DMS79 (cell line): Measurements from ENCODE around the gene HOXA6.

ENCODE experiments used
- DNase-seq: peaks from one replicate; lab custom pipeline; 2025; lab: John Stamatoyannopoulos, UW

HOXA6 gene

DNA sequence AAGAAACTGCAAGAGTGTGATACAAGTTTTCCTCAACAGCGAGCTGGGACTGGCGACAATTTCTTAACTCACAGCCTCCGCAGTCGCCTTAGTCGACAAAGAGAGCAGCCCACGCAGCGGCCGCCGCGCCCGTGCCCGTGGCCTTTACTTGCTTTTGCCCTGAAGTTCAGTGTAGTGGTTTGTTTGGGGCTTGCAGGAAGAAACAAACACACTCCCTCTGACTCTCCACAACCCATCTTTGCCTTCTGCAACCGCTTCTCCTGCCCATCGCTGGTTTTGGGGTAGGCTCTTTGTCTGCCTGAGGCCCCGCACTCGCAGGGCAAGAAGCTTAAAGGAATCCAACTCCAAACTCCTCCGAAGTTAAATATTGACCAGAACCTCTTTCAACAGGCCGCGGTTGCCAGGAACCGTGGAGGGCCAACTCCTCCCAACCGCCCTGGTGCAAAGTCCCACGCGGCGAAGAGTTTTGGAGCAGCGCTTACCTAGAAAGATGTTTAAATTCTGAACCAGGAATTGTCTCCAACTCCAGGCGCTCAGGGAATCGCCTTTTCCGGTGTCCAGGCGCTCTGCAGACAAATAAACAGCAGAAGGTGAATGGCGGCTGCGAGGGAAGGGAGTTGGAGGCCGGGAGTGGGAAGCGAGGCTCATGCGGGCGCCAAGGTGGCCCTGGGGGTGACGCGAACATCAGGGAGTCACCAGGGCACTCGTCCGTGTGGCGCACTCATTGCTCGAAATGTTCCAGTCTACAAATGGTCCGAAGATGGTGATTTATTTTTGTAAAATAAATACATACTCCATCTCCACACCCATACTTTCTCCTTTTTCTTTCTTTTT is 25.3 kb downstream of the HOXA6 start:
- DNase-seq, result no peak

DNA sequence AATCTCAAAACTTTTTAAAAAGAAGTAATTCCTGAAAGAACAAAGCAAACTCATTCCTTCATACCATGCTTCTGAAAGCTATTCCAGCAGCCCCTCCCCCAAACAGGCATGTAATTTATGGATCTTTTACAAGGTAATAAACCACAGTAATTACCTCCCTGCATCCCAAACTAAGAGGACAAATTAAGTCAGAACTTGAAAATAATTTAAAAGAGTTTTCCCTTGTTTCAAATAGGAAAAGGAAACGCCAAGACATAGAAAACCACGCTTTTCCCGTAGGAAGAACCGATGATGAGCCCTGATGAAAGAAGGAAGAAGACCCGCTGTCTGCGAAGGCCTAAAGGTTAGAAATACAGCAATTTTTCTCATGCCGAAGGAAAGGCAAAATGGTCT is 25.9 kb downstream of the HOXA6 start:
- DNase-seq, result no peak

DNA sequence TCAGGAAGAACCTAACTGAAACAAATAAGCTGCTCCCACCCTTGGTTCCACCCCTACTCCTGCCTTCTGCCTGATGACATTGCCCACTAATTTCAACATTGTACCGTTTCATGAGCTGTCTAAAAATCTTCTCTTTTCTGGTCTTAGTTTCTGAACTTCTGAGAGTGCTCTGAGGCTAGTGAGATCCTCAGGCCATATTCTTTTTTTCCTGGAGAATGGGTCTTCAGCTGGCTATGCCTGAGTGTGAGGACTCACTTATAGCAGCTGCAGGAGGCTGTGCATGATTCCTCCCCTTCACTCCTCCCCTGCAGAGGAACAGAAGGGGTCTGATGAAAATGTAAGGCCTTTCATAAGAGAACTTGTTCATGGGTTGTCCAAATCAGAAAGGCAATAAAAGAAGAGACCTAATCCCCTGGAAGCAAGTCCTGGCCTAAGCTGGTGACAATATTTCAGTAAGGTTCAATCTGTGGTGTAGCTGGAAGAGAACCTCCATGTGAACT is 28.1 kb downstream of the HOXA6 start:
- DNase-seq, result no peak

DNA sequence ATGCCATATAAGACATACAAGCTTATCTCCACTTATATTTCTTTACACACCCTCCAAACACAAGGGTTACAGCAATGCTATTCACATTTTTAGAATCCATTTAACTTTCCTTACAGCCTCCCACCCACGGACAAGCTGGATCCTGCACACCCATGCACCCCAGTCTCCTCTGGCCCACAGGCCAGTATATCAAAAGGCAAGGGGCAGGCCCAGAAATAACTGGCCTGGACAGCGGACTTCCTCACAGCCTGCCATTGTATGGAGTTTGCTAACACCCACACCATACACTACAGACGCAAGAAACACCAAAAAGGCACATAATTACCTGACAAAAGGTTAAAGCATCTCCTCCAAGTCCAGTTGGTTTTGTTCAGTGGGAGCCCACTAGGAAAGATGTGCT is 29.0 kb downstream of the HOXA6 start:
- DNase-seq, result no peak

- DNase-seq, result no peak
Measured at GRCh38 chr7:27117887-27118491, 29.6 kb downstream of the HOXA6 start.

DNA sequence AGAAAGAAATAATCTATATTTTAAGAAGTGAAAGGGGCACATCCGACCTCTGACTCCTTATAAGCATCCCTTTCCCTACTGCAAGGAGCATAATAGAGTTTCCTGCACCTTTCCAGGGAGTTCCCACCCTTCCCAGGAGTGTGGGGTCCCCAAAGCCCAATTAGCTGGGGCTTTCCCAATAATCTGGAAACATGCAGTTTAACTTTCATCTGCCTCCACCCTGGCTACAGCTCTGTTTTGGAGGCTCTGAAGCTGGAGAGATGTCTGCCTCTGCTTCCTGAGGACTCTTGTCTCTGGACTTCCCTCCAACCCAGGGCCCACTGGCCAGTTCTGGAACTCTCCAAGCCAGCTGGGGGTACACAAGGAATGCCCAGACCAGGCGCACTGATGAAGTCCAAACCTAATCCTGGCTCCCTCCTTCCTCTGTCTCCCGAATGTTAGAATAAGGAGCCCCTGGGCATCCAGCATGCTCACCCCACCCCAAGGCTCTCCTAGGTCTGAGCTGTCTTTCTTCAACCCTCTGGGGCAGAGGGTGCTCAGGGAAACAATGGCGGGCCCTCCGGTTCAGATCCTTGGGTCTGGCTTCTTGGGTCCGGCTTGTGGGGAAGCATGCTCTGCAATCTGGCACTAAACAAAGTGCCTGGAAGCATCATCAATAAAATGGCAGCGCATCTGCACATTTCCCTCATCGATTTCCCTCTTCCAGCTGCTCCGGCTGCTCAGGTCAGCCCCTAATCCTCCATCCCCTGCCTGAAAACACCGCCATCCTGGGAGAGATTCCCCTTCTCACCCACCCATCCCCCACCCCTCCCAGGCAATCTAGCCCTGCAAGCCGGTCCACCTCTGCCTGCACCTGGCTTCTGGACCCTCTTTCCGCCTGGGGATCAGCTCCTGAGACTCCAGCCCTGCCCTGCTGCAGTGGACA is 30.4 kb downstream of the HOXA6 start:
- DNase-seq, result no peak

DNA sequence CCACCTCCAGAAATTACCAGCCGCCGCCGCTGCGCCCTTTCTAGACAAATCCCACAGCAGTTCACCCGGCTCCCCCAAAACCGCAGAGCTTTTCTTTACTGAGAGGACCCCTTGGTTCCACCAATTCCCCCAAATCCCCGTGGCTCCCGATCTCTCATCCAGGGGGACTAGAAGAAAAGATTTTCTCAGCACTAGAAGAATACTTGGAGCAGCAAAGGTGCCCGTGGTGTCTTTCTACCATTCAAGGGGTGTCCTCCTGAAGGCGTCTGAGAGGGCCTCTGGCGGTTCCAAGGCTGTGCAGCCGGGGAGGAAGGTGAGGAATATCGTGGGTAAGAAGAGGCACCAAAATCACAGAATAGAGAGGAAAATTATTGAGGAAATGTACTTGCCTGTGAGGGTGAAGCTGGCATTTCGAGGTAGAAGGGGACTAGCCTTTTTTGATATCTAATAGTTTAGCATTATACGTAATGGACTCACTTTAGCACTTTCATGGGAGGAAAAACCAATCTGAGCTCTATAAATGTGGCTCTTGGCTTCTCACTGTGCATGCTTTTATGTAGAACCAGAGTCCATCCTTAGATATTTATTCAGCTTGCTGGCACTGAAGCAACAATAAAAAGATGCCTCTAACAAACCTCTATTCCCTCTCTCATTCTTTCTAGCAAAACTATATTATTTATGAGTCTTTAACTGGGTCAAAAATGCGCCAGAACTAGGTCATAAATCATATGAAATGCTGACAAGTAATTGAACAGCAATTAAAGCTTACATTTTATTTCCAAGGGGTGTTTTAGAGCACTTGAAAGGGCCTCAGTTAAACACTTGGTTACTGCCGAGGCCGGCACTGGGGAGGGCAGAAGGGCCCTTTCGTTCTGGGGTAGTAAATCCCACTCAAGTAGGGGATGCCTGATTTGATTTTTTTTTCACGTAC is 31.3 kb downstream of the HOXA6 start:
- peak; percentile 74 for DNase-seq

DNA sequence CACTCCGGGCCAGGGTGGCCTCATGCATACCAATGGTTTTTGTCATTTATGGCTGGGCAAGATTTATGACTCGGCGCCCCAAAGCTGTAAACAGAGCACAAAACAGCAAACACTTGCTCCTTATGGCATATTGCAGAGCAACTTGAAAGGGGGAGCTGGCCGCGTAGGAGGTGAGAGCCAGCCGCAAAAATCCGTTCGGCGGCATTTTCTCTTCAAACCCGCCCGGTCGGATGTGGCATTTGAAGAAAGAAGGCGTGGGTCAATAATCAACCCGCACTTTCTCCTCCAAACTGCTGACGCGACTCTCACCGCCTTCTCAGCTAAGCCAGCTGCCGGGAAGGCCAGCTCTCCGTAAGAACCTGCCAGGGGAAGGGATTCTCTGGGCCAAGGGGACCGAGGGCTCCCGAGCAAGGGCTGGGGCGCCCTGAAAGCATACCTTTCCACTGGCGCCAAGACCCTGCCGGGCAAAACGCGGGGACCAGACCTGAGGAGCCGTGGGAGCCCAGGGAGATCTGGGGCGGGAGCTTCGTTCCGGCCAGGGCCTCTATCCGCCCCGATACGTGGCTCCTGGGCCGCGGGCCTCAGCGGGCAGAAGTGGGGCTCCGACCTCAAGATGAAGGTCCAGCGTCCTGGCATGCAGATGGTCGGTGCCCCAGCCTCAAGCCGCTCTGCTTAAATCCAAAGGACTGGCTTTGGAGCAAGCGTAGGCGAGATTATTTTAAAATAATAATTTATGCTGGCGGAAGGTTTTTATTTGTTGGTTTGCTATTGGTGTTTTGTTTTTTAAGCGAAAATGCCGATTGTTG is 32.1 kb downstream of the HOXA6 start:
- no peak for DNase-seq

GRCh38 chr7:27114881-27115220 is 32.7 kb downstream of the HOXA6 start:
- no peak for DNase-seq

DNA sequence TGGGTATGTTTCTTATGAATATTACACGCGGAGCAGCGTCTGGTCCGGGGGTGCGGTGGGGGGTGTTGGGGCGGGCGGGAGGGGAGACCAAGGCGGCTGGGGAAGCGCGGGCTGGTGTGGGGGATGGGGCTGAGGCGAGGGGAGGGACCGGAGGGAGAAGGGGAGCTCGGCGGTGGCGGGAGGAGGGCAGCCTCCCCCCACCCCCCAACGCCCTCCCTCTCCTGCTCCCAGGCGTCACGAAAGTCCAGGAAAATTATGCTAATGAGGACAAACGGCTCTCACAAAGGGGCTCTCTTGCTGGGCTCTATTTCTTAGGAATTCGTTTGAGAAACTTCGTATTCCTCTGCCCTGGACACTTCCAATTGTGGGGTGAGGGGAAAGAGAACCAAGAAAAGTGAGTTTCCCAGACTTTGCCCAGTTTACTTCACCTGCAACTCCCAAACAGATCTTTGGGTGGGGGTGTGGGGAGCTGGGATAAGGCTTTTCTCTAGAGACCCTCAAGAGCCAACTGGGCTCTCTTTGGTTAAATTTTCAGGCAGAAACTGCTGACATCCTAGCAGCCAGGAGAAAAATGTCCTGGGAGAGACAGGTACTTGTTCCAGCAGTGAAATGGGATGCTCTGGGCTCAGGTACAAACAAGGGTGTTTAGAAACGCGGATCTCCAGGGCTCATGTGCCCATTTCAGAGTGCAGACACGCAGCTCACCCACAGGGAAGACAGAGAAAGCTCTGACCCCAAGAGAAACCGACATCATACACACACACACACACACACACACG is 33.4 kb downstream of the HOXA6 start:
- no peak for DNase-seq

GRCh38 chr7:27112955-27113949 is 34.3 kb downstream of the HOXA6 start:
- no peak for DNase-seq

GRCh38 chr7:27112361-27112760 is 35.2 kb downstream of the HOXA6 start:
- DNase-seq, result no peak

DNA sequence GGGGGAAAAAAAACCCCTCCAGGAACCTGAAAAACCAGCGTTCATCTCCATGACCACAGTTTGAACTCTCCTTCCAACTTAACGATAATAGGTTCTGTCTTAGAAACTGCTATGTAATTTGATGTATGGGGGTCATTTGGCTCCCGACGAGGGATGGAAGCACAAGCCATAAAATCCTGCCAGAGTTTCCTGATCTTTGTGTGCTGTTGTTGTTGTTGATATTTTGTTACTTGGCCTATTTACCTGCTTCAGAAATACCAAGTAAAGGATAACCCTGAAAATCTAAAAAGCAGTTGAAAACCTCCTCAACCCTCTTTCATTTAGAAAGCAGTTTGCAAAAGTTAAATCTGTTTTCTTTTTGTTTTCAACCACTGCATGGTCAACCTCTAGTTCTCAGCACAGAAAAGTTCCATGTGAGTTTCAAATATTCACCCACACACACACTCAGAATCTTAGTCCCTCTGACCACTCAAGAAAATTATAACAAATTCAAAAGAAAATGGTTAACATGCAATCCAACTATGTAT is 35.8 kb downstream of the HOXA6 start:
- no peak for DNase-seq

DNA sequence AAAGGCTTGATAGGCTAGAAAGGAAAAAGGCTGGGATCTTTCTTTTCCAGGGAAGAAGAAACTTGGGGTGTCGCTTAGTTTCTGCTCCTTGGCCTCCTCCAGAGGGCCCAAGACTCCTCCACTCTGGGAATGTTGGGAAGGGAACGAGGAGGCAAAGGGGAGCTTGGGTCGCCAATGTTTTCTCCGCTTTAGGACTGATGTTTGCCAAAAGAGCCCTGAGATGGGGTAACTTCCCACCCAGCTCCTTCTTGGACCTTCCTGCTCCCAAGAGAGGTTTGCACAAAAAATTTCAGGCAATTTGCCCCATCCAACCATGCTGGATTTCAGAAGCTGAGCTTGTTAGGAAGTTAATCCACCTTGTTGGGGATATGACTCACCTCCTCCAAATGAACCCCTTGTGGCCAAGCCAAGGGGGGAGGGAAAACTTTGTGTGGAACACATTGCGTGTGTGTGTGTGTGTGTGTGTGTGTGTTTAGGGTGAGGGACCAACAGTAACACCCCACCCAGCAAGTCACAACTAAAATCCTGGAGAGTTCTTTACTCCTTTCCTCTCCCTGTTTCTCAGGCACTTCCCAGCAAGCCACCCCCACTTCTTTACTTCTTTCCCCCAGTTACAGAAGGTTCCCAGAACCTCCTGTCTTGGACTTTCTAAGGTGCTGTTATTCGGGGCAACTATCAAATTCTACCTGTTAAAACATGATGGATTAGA is 36.4 kb downstream of the HOXA6 start:
- no peak for DNase-seq

GRCh38 chr7:27110186-27111031 is 37.2 kb downstream of the HOXA6 start:
- DNase-seq, result no peak

GRCh38 chr7:27109466-27110185 is 37.9 kb downstream of the HOXA6 start:
- no peak for DNase-seq
